GM20431 (cell line): ENCODE data around the gene NXPH1.

ENCODE experiments used
- in situ Hi-C: fragments of 300-500 bp; cut with MseI, MboI; formaldehyde crosslinking; loops from one replicate; pipeline ENCODE4 v1.15.0; 2020; ENCODE audit warnings: low sequenced_read_pairs; ENCODE audit not compliant: unreplicated experiment

The NXPH1 gene

DNA sequence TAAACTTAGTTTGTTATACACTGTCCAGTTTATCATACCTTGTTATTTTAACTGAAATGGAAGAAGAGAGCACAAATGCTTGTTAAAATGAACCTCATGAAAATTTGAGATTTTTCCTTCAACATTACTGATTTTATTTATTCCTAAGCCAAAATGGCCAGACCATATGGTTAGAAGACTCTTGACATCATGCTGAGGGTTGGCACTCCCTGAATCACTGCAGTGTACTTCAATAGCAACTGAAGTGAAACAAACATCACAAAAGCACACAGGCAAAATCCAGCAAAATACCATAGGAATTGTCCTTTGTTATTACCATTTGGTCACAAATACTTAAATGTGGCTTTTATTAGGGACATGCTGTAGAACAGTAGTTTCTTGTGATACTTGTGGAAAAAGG lies 347.8 kb downstream of the NXPH1 start:
- in situ Hi-C loops, result no loop called here

GRCh38 chr7:8783229-8783628 lies 349.8 kb downstream of the NXPH1 start:
- in situ Hi-C loops, result no loop called here

DNA sequence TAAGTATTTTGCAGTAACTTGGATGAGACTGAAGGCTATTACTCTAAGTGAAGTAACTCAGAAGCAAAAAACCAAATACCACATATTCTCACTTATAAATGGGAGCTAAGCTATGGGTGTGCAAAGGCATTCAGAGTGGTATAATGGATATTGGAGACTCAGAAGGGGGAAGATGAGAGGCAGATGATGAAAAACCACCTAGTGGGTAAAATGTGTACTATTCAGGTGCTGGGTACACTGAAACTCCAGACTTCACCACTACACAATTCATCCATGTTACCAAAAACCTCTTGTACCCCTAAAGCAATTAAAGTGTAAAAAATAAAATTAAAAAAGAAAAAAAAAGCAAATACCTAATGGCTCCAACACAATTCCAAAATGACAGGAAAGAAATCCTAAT lies 351.7 kb downstream of the NXPH1 start:
- in situ Hi-C loops, result no loop called here

- in situ Hi-C loops, result no loop called here
Observed at GRCh38 chr7:8800986-8801385, 367.6 kb downstream of the NXPH1 start.
